HepG2 (cell line): Measurements from ENCODE around the gene TMEM130. TPM values are rescaled to one million over a fixed set of nuclear protein-coding genes. Genes with fewer than 3 reads are reported as not detected.

Experiments
- DNMT3B ChIP-seq: conservative IDR thresholded peaks from 2 replicates; pipeline ENCODE4 v1.6.1; 2016; ENCODE audit warnings: missing biosample characterization, control low read depth
- DRAP1 ChIP-seq: IDR thresholded peaks from 2 replicates; pipeline ENCODE4 v1.6.1; 2016; ENCODE audit warnings: missing genetic modification reagents, missing compliant biosample characterization
- KDM3A ChIP-seq: IDR thresholded peaks from 2 replicates; pipeline ENCODE4 v1.6.1; 2018; ENCODE audit warnings: low read depth, missing compliant biosample characterization
- KLF12 ChIP-seq: sonication (generic); formaldehyde crosslinking; IDR thresholded peaks from 2 replicates; pipeline ENCODE4 v1.4.0; 2020; ENCODE audit warnings: missing genetic modification reagents, borderline replicate concordance
- LCORL ChIP-seq, 2 experiments: fragments of 450-650 bp in 1 of 2; sonication (generic) in 1 of 2; formaldehyde crosslinking in 1 of 2; IDR thresholded peaks; 2 replicates each; pipeline versions ENCODE4 v1.5.0 to v1.6.1; 2017 to 2020; ENCODE audit warnings: antibody characterized with exemption in 1 of 2, missing genetic modification reagents in 1 of 2
- MAX ChIP-seq: IDR thresholded peaks from 2 replicates; pipeline ENCODE4 v1.6.1; 2012; ENCODE audit warnings: inconsistent platforms
- MTF1 ChIP-seq: sonication (generic); formaldehyde crosslinking; IDR thresholded peaks from 2 replicates; pipeline ENCODE4 v1.5.0; 2020; ENCODE audit warnings: missing genetic modification reagents
- NFYB ChIP-seq: sonication (generic); formaldehyde crosslinking; IDR thresholded peaks from 2 replicates; pipeline ENCODE4 v1.4.0; 2020; ENCODE audit warnings: missing genetic modification reagents
- NRL ChIP-seq: sonication (generic); formaldehyde crosslinking; IDR thresholded peaks from 2 replicates; pipeline ENCODE4 v1.5.0; 2020; ENCODE audit warnings: missing genetic modification reagents, mild to moderate bottlenecking, moderate library complexity, borderline replicate concordance
- RXRB ChIP-seq: IDR thresholded peaks from 2 replicates; pipeline ENCODE4 v1.6.1; 2016; ENCODE audit warnings: borderline replicate concordance, missing genetic modification reagents, missing compliant biosample characterization
- SMAD9 ChIP-seq: sonication (generic); formaldehyde crosslinking; IDR thresholded peaks from 2 replicates; pipeline ENCODE4 v1.5.1; 2020; ENCODE audit warnings: mild to moderate bottlenecking, missing genetic modification reagents
- SRSF9 ChIP-seq: fragments of 200-400 bp; formaldehyde crosslinking; IDR thresholded peaks from 2 replicates; pipeline ENCODE4 v1.6.1; 2018; ENCODE audit warnings: borderline replicate concordance, mild to moderate bottlenecking, low read depth, low read length; ENCODE audit not compliant: insufficient read depth, poor library complexity, severe bottlenecking
- TEAD3 ChIP-seq: optimal IDR thresholded peaks from 2 replicates; pipeline ENCODE3; 2016; ENCODE audit warnings: borderline replicate concordance
- ZFP62 ChIP-seq: sonication (generic); formaldehyde crosslinking; IDR thresholded peaks from 2 replicates; pipeline ENCODE4 v1.4.0; 2020; ENCODE audit warnings: missing genetic modification reagents
- ZFX ChIP-seq: sonication (generic); formaldehyde crosslinking; IDR thresholded peaks from 2 replicates; pipeline ENCODE4 v1.4.0; 2020; ENCODE audit warnings: mild to moderate bottlenecking, low read depth, missing genetic modification reagents, moderate library complexity
- ZMAT3 ChIP-seq: sonication (generic); formaldehyde crosslinking; conservative IDR thresholded peaks from 2 replicates; pipeline ENCODE4 v1.7.0; 2021; ENCODE audit warnings: missing genetic modification reagents
- ZNF512B ChIP-seq: sonication (generic); formaldehyde crosslinking; IDR thresholded peaks from 2 replicates; pipeline ENCODE4 v1.5.1; 2020; ENCODE audit warnings: missing genetic modification reagents, mild to moderate bottlenecking, borderline replicate concordance
- ZNF746 ChIP-seq: sonication (generic); formaldehyde crosslinking; IDR thresholded peaks from 2 replicates; pipeline ENCODE4 v1.8.0; 2022; ENCODE audit warnings: mild to moderate bottlenecking, missing genetic modification reagents
- polyA plus RNA-seq, 8 experiments: library from polyadenylated mRNA; depleted of rRNA in 3 of 8; stranded (reverse) in 7 of 8; unstranded in 1 of 8; fragments of >200 nt; fragmentation: Illumina TruSeq in 4 of 8; extraction: Trizol in 4 of 8; gene quantifications; 2 replicates each; pipeline versions ENCODE4 v1.2.1 to v1.2.3, GENCODE V29; 2011 to 2016; ENCODE audit warnings: low read depth in 4 of 8, missing spikeins in 1 of 8, mixed read lengths in 1 of 8; ENCODE audit not compliant: insufficient read depth in 1 of 8
- total RNA-seq, 5 experiments: library from RNA; depleted of rRNA; stranded (reverse); fragments of >200 nt; fragmentation: Illumina TruSeq; extraction: Trizol; gene quantifications; 2 replicates each; pipeline ENCODE4 v1.2.3, GENCODE V29; 2016; ENCODE audit warnings: low read depth in 1 of 5
- TF ChIP-seq, protein P1 (sequence below): sonication (generic); formaldehyde crosslinking; conservative IDR thresholded peaks from 2 replicates; pipeline ENCODE4 v1.8.0; 2022; ENCODE audit warnings: low read depth, missing genetic modification reagents
- TF ChIP-seq, protein P2 (sequence below): sonication (generic); formaldehyde crosslinking; IDR thresholded peaks from 2 replicates; pipeline ENCODE4 v1.4.0; 2020; ENCODE audit warnings: missing genetic modification reagents
- TF ChIP-seq, protein P3 (sequence below): sonication (generic); formaldehyde crosslinking; conservative IDR thresholded peaks from 2 replicates; pipeline ENCODE4 v1.8.0; 2022; ENCODE audit warnings: missing genetic modification reagents

The TMEM130 gene
- total and polyA plus RNA-seq, 2 of the 13 experiments (the other 11 are each of a cell fraction or from before 2014, with no cell fraction given): not detected

- no peak for TF ChIP-seq ZNF512B (CRISPR knock-in tag)
- TF ChIP-seq ZFP62: no peak
- TF ChIP-seq, protein P1, sequence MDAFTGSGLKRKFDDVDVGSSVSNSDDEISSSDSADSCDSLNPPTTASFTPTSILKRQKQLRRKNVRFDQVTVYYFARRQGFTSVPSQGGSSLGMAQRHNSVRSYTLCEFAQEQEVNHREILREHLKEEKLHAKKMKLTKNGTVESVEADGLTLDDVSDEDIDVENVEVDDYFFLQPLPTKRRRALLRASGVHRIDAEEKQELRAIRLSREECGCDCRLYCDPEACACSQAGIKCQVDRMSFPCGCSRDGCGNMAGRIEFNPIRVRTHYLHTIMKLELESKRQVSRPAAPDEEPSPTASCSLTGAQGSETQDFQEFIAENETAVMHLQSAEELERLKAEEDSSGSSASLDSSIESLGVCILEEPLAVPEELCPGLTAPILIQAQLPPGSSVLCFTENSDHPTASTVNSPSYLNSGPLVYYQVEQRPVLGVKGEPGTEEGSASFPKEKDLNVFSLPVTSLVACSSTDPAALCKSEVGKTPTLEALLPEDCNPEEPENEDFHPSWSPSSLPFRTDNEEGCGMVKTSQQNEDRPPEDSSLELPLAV (CRISPR knock-in tag): no peak; the same call in 1 of the 2 replicates
- peak; percentile 36; the same call in 1 of the 2 replicates for TF ChIP-seq ZNF746 (CRISPR knock-in tag)
- TF ChIP-seq SRSF9: no peak
- TF ChIP-seq ZMAT3: peak; percentile 71; the same call in 1 of the 2 replicates
- no peak for TF ChIP-seq NRL (CRISPR knock-in tag)
- TF ChIP-seq LCORL (IDR thresholded peaks at IDR 0.05): no peak
- TF ChIP-seq LCORL (CRISPR knock-in tag; IDR thresholded peaks at IDR 0.05): no peak; the same call in 1 of the 2 replicates
- TF ChIP-seq RXRB: no peak
- TF ChIP-seq KDM3A (CRISPR knock-in tag): no peak
- peak; percentile 96 for TF ChIP-seq ZFX
- TF ChIP-seq, protein P2, sequence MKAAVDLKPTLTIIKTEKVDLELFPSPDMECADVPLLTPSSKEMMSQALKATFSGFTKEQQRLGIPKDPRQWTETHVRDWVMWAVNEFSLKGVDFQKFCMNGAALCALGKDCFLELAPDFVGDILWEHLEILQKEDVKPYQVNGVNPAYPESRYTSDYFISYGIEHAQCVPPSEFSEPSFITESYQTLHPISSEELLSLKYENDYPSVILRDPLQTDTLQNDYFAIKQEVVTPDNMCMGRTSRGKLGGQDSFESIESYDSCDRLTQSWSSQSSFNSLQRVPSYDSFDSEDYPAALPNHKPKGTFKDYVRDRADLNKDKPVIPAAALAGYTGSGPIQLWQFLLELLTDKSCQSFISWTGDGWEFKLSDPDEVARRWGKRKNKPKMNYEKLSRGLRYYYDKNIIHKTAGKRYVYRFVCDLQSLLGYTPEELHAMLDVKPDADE (CRISPR knock-in tag): no peak
- TF ChIP-seq TEAD3 (CRISPR knock-in tag): peak; percentile 44
- no peak for TF ChIP-seq SMAD9 (CRISPR knock-in tag)
- TF ChIP-seq DNMT3B (CRISPR knock-in tag): no peak
- TF ChIP-seq, protein P3, sequence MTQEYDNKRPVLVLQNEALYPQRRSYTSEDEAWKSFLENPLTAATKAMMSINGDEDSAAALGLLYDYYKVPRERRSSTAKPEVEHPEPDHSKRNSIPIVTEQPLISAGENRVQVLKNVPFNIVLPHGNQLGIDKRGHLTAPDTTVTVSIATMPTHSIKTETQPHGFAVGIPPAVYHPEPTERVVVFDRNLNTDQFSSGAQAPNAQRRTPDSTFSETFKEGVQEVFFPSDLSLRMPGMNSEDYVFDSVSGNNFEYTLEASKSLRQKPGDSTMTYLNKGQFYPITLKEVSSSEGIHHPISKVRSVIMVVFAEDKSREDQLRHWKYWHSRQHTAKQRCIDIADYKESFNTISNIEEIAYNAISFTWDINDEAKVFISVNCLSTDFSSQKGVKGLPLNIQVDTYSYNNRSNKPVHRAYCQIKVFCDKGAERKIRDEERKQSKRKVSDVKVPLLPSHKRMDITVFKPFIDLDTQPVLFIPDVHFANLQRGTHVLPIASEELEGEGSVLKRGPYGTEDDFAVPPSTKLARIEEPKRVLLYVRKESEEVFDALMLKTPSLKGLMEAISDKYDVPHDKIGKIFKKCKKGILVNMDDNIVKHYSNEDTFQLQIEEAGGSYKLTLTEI (CRISPR knock-in tag): no peak
- TF ChIP-seq NFYB: no peak
- TF ChIP-seq DRAP1: peak; percentile 45; the same call in 1 of the 2 replicates
- TF ChIP-seq MAX: 0 out of 2 replicates have a peak, but pooled peaks have one; percentile 43
- 0 out of 2 replicates have a peak, but pooled peaks have one; percentile 53 for TF ChIP-seq MTF1 (CRISPR knock-in tag)
- TF ChIP-seq KLF12 (CRISPR knock-in tag): no peak; the same call in none of the 2 replicates
These were observed 8.8 kb upstream of the TMEM130 start, which contains the start of gene TRRAP (continued) for GRCh38 chr7:98878365-98879197.
